Endothelial cell of umbilical vein (primary cell): Measurements from ENCODE around the gene MAFF. TPM values are rescaled to one million over a fixed set of nuclear protein-coding genes. Genes with fewer than 3 reads are reported as not detected.

Source experiments
- BruUV-seq: library from RNA; stranded (reverse); fragments of 400-500 nt; replicated peaks from 2 replicates; lab custom pipeline; 2021; lab: Mats Ljungman, UMichigan
- CTCF ChIA-PET: fragments of 300-600, 350-600 bp; sonication (Branson Sonifier 250); formaldehyde crosslinking; loops from one replicate; lab custom pipeline; 2021; ENCODE audit warnings: antibody characterized with exemption, inconsistent platforms; lab: Charles Lee
- POLR2A ChIA-PET: fragments of 300-600, 350-600 bp; sonication (Branson Sonifier 250); formaldehyde crosslinking; loops from one replicate; lab custom pipeline; 2021; ENCODE audit warnings: antibody characterized with exemption, inconsistent platforms; lab: Charles Lee
- DNase-seq: peaks from one replicate; pipeline ENCODE4 v3.0.0-alpha.2; 2011; ENCODE audit warnings: low read depth, low spot score
- FAIRE-seq: peaks from 2 replicates; lab custom pipeline; 2011; peaks lifted over from hg19 to GRCh38; lab: Jason Lieb, UNC
- H2AFZ ChIP-seq: 2 replicates; pipeline ENCODE4 v1.6.0; 2012; ENCODE audit warnings: low read depth, low read length, control low read depth, inconsistent platforms
- H3K27ac ChIP-seq: 2 replicates; pipeline ENCODE4 v1.5.1; 2011; ENCODE audit warnings: low read depth, mild to moderate bottlenecking, control low read depth, low read length, moderate library complexity; ENCODE audit not compliant: insufficient read depth
- H3K27me3 ChIP-seq, 2 experiments: 2 replicates each; pipeline versions ENCODE4 v1.6.0 to v1.6.1; 2011; ENCODE audit warnings: low read length in 2 of 2, mixed read lengths in 1 of 2; ENCODE audit not compliant: control insufficient read depth in 2 of 2, insufficient read depth in 2 of 2
- H3K36me3 ChIP-seq, 2 experiments: 2 replicates in 1 of 2; 3 replicates in 1 of 2; pipeline ENCODE4 v1.5.1; 2011; ENCODE audit warnings: low read length in 2 of 2, mild to moderate bottlenecking in 1 of 2, moderate library complexity in 1 of 2; ENCODE audit not compliant: control insufficient read depth in 2 of 2, insufficient read depth in 2 of 2; ENCODE audit errors: extremely low read depth in 1 of 2
- H3K4me1 ChIP-seq: 3 replicates; pipeline ENCODE4 v1.5.1; 2011; ENCODE audit warnings: mild to moderate bottlenecking, low read length; ENCODE audit not compliant: control insufficient read depth, insufficient read depth; ENCODE audit errors: extremely low read depth
- H3K4me2 ChIP-seq: 2 replicates; pipeline ENCODE4 v1.6.1; 2011; ENCODE audit warnings: low read length, control low read depth, mixed read lengths; ENCODE audit not compliant: insufficient read depth
- H3K4me3 ChIP-seq, 3 experiments: fragments of 200-600 bp in 1 of 3; sonication (generic), shearing (Covaris generic) in 1 of 3; replicated peaks in 1 of 3; 2 replicates each; pipeline ENCODE4 v1.5.1; 2011 to 2016; ENCODE audit warnings: control low read depth in 3 of 3, low read length in 3 of 3, mild to moderate bottlenecking in 2 of 3, inconsistent platforms in 1 of 3, low read depth in 1 of 3, moderate library complexity in 1 of 3; ENCODE audit not compliant: insufficient read depth in 1 of 3
- H3K79me2 ChIP-seq: 2 replicates; pipeline ENCODE4 v1.6.0; 2012; ENCODE audit warnings: low read length, inconsistent platforms; ENCODE audit not compliant: control insufficient read depth, insufficient read depth
- H3K9ac ChIP-seq: replicated peaks from 2 replicates; pipeline ENCODE3; 2011; ENCODE audit warnings: low read length, control low read depth; ENCODE audit not compliant: insufficient read depth; ENCODE audit errors: extremely low read depth
- H3K9me1 ChIP-seq: replicated peaks from 3 replicates; pipeline ENCODE4 v1.6.0; 2011; ENCODE audit warnings: mild to moderate bottlenecking, low read length; ENCODE audit not compliant: control insufficient read depth, insufficient read depth; ENCODE audit errors: extremely low read depth
- H3K9me3 ChIP-seq: replicated peaks from 2 replicates; pipeline ENCODE4 v1.5.1; 2012; ENCODE audit warnings: low read length, inconsistent platforms; ENCODE audit not compliant: control insufficient read depth, insufficient read depth
- H4K20me1 ChIP-seq: replicated peaks from 2 replicates; pipeline ENCODE3; 2011; ENCODE audit warnings: mild to moderate bottlenecking, low read length; ENCODE audit not compliant: control insufficient read depth, insufficient read depth; ENCODE audit errors: extremely low read depth
- EZH2 ChIP-seq: IDR thresholded peaks from 2 replicates; pipeline ENCODE4 v1.6.1; 2012; ENCODE audit warnings: borderline replicate concordance, low read depth, mild to moderate bottlenecking, moderate library complexity, low read length, inconsistent platforms; ENCODE audit not compliant: severe bottlenecking
- FOS ChIP-seq: IDR thresholded peaks from 2 replicates; pipeline ENCODE4 v1.6.1; 2011; ENCODE audit warnings: mild to moderate bottlenecking, low read length, moderate library complexity, borderline replicate concordance; ENCODE audit not compliant: insufficient read depth
- GATA2 ChIP-seq: IDR thresholded peaks from 2 replicates; pipeline ENCODE4 v1.7.0; 2011; ENCODE audit warnings: low read depth, mild to moderate bottlenecking, moderate library complexity, mixed read lengths, low read length; ENCODE audit not compliant: insufficient read length, insufficient read depth
- JUN ChIP-seq: IDR thresholded peaks from 2 replicates; pipeline ENCODE4 v1.6.1; 2011; ENCODE audit warnings: borderline replicate concordance, low read depth; ENCODE audit not compliant: insufficient read length, insufficient read depth
- MYC ChIP-seq: IDR thresholded peaks from one replicate; pipeline ENCODE4 v1.6.1; 2011; ENCODE audit warnings: mild to moderate bottlenecking, low read depth, low read length
- POLR2A ChIP-seq: IDR thresholded peaks from 2 replicates; pipeline ENCODE4 v1.6.1; 2012; ENCODE audit warnings: low read depth, mild to moderate bottlenecking, control low read depth, low read length
- POLR2AphosphoS5 ChIP-seq: IDR thresholded peaks from 2 replicates; pipeline ENCODE4 v1.6.1; 2012; ENCODE audit warnings: low read depth, mild to moderate bottlenecking, control low read depth, low read length, moderate library complexity; ENCODE audit not compliant: insufficient read depth
- dilution Hi-C: fragments of 300-500 bp; cut with MboI; formaldehyde crosslinking; loops from one replicate; pipeline ENCODE4 v1.15.0; 2019; ENCODE audit warnings: low sequenced_read_pairs; ENCODE audit not compliant: extremely low pct_ligation_motif_present
- intact Hi-C: fragments of 100-400 bp; cut with micrococcal nuclease; formaldehyde crosslinking; loops from one replicate; pipeline ENCODE4 v1.10.0; 2022
- polyA plus RNA-seq, 4 experiments: library from polyadenylated mRNA; depleted of rRNA in 3 of 4; stranded (reverse) in 3 of 4; unstranded in 1 of 4; fragments of >200 nt; gene quantifications; 2 replicates each; pipeline versions ENCODE4 v1.2.1 to v1.2.3, GENCODE V29; 2011 to 2012; ENCODE audit warnings: missing spikeins in 1 of 4
- total RNA-seq: library from RNA; stranded (reverse); gene quantifications from 2 replicates; pipeline ENCODE4 v1.2.3, GENCODE V29; 2021
- TF ChIP-seq, protein P1 (sequence below), 2 donors: IDR thresholded peaks; 1 replicate in 1 of 2; 2 replicates in 1 of 2; pipeline ENCODE4 v1.5.1; 2011; ENCODE audit warnings: low read length in 2 of 2, mild to moderate bottlenecking in 2 of 2, moderate library complexity in 2 of 2, control low read depth in 1 of 2, inconsistent platforms in 1 of 2, low read depth in 1 of 2; ENCODE audit not compliant: insufficient read depth in 1 of 2; ENCODE audit errors: extremely low read depth in 1 of 2
- TF ChIP-seq, protein P2 (sequence below): IDR thresholded peaks from 2 replicates; pipeline ENCODE4 v1.6.1; 2011; ENCODE audit not compliant: insufficient read depth, insufficient read length

Gene MAFF
- total and polyA plus RNA-seq, 2 donors (not counting 3 experiments of a cell fraction or from before 2014, with no cell fraction given): 29.0 to 61.2 TPM

DNA sequence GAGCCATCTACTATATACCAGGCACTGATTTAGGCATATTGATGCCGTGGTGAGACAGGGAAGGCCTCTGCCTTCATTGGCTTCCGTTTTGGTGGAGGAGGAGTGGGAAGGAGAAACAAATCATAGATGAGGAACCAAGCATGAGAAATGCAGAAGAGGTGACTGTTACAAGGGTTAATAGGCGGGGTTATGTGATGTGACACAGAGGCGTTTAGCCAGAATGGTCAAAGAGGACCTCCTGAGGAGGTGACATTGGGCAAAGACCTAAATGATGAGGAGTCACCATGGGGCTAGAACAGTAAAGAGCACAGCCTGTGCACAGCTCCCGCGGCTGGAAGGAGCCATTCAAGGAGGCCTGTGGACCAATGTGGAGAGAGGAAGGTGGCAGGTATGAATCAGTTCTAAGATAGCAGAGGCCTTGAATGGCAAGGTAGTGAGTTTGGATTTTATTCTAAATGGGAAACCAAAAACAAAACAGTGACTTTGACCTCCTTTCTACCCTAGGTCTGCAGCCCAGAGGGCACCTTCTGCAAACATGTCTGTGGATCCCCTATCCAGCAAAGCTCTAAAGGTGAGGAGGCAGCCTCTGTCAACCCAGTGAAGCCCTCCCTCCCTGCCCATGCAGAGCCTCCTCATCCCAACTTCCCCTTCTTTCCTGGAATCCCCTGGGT is 11.7 kb downstream of the MAFF start:
- H3K9ac ChIP-seq: no peak overlapping the region
- no peaks in the 10 kb centered on the region for H3K9me1 ChIP-seq
- no peak overlapping the region for H3K4me2 ChIP-seq
- peaks cover 12 to 23% of the 10 kb centered on the region in 2 experiments for H3K36me3 ChIP-seq
- CTCF ChIA-PET: interaction anchor here (1.5 to 2.3 kb wide), 2 partner anchors 11 to 99 kb away, joined by 5 to 16 read pairs; partner anchors contain the start of gene MAFF
- no peaks in the 10 kb centered on the region for H4K20me1 ChIP-seq
- TF ChIP-seq EZH2 (no peak), POLR2A (peak; percentile 58), FOS (no peak), MYC (no peak), GATA2 (no peak), POLR2AphosphoS5 (peak; percentile 24), JUN (no peak)
- TF ChIP-seq, protein P1, sequence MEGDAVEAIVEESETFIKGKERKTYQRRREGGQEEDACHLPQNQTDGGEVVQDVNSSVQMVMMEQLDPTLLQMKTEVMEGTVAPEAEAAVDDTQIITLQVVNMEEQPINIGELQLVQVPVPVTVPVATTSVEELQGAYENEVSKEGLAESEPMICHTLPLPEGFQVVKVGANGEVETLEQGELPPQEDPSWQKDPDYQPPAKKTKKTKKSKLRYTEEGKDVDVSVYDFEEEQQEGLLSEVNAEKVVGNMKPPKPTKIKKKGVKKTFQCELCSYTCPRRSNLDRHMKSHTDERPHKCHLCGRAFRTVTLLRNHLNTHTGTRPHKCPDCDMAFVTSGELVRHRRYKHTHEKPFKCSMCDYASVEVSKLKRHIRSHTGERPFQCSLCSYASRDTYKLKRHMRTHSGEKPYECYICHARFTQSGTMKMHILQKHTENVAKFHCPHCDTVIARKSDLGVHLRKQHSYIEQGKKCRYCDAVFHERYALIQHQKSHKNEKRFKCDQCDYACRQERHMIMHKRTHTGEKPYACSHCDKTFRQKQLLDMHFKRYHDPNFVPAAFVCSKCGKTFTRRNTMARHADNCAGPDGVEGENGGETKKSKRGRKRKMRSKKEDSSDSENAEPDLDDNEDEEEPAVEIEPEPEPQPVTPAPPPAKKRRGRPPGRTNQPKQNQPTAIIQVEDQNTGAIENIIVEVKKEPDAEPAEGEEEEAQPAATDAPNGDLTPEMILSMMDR (IDR thresholded peaks at IDR 0.05; ENCODE audit: extremely low read depth in 1 of 2, insufficient read depth in 1 of 2, low read depth in 1 of 2, low read length in 2 of 2): no peak
- TF ChIP-seq, protein P2, sequence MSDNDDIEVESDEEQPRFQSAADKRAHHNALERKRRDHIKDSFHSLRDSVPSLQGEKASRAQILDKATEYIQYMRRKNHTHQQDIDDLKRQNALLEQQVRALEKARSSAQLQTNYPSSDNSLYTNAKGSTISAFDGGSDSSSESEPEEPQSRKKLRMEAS: no peak
- no peaks in the 10 kb centered on the region for H3K9me3 ChIP-seq
- BruUV-seq: no TSS peak
- intact Hi-C loops (loop anchor here (2.0 kb wide), 1 partner anchor 99 kb away; no protein-coding TSS in a partner anchor), dilution Hi-C loops (no loop called here)
- FAIRE-seq (no peak), DNase-seq (no peak)
- no peak overlapping the region for H3K27ac ChIP-seq
- H3K27me3 ChIP-seq: no peaks in the 10 kb centered on the region
- H3K79me2 ChIP-seq: peaks cover 56% of the 10 kb centered on the region
- POLR2A ChIA-PET: no interaction called here
- H2AFZ ChIP-seq: no peak overlapping the region
- no peak overlapping the region for H3K4me3 ChIP-seq
- H3K4me1 ChIP-seq: peaks cover 17% of the 10 kb centered on the region
